Kidney epithelial cell (primary cell): ENCODE measurements around the gene NOTUM. TPM values are rescaled to one million over a fixed set of nuclear protein-coding genes. Genes with fewer than 3 reads are reported as not detected.

Source experiments
- DNase-seq: peaks from one replicate; pipeline ENCODE4 v3.0.0-alpha.2; 2010; ENCODE audit warnings: low read depth
- H3K27me3 ChIP-seq: 2 replicates; pipeline ENCODE4 v1.6.0; 2011; ENCODE audit warnings: low read length; ENCODE audit not compliant: control insufficient read depth, insufficient read depth
- H3K36me3 ChIP-seq: 2 replicates; pipeline ENCODE4 v1.5.1; 2011; ENCODE audit warnings: low read length; ENCODE audit not compliant: control insufficient read depth, insufficient read depth
- H3K4me3 ChIP-seq: 2 replicates; pipeline ENCODE4 v1.5.1; 2011; ENCODE audit warnings: low read depth, mild to moderate bottlenecking, control low read depth, low read length
- CTCF ChIP-seq: IDR thresholded peaks from 2 replicates; pipeline ENCODE4 v1.5.1; 2011; ENCODE audit warnings: mild to moderate bottlenecking, moderate library complexity, low read length, control low read depth, inconsistent platforms; ENCODE audit not compliant: insufficient read depth, poor library complexity, severe bottlenecking
- total RNA-seq: library from RNA; depleted of rRNA; stranded (reverse); fragments of >200 nt; gene quantifications from 2 replicates; pipeline ENCODE4 v1.2.3, GENCODE V29; 2015

Gene NOTUM
- total RNA-seq, 1 donor from 2014 or later, result 0.17 TPM

- Histone ChIP-seq H3K36me3 (no peaks in the 10 kb centered on the region), H3K4me3 (no peak overlapping the region), H3K27me3 (peaks cover 15% of the 10 kb centered on the region)
- no peak for TF ChIP-seq CTCF
- no peak for DNase-seq
Measured at GRCh38 chr17:81948635-81949378, 12.2 kb downstream of the NOTUM start.

- Histone ChIP-seq H3K4me3 (no peak within 1 kb of the TSS), H3K36me3 (no peaks in the 10 kb centered on the region), H3K27me3 (peaks cover 11% of the 10 kb centered on the region)
- no peak for TF ChIP-seq CTCF
- no peak for DNase-seq
Measured at GRCh38 chr17:81947189-81947588, 13.8 kb downstream of the NOTUM start, which contains the start of gene MYADML2. TSS of gene MYADML2 (minus strand) at chr17:81947233. CDS start at chr17:81941741, 5,492 bp downstream.

- TF ChIP-seq CTCF, result no peak
- Histone ChIP-seq H3K27me3 (peaks cover 33% of the 10 kb centered on the region), H3K36me3 (no peaks in the 10 kb centered on the region), H3K4me3 (no peak overlapping the region)
- no peak for DNase-seq
Measured at GRCh38 chr17:81944858-81945257, 16.1 kb downstream of the NOTUM start.

DNA sequence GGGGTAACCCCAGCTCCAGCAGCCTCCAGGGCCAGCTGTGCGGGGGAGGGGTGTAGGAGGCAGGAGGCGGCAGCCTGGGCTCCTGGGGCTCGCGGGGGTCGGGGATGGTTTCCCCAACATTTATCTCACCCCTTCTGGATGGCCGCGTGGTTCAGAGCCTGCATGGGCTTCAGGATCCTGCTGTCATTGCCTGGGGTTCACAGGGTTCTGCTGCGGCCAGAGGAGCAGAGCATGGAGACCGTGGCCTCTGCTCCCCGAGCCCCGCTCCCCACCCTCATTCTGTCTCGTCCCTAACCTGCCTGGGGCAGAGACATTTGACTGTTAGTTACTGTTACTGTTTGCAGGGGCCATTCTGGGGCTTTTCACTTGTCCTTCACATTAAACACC lies 18.8 kb downstream of the NOTUM start:
- Histone ChIP-seq H3K27me3 (peaks cover 39% of the 10 kb centered on the region), H3K36me3 (no peaks in the 10 kb centered on the region)
- no peak for DNase-seq

GRCh38 chr17:81941484-81942166 lies 19.4 kb downstream of the NOTUM start:
- peaks cover 39% of the 10 kb centered on the region for H3K27me3 ChIP-seq
- DNase-seq, result no peak
- TF ChIP-seq CTCF, result no peak

More for the DNA sequence above, 18.8 kb downstream of the NOTUM start:
- TF ChIP-seq CTCF, result no peak
- H3K4me3 ChIP-seq, result no peak overlapping the region

More at GRCh38 chr17:81941484-81942166, 19.4 kb downstream of the NOTUM start:
- no peaks in the 10 kb centered on the region for H3K36me3 ChIP-seq
- no peak overlapping the region for H3K4me3 ChIP-seq
